GM18517 (cell line): Measurements from ENCODE around the gene PRKCB.
"Not testable (repeated sequence)": the region's sequence is repeated elsewhere in the genome, so short reads cannot be mapped to it uniquely, and the experiment has no call there.

Source experiments
- ATAC-seq: cut with Tn5 transposase; IDR thresholded peaks from one replicate; pipeline ENCODE4 v1.9.1; 2021; ENCODE audit warnings: mild to moderate bottlenecking, moderate library complexity; ENCODE audit not compliant: unreplicated experiment

PRKCB gene

GRCh38 chr16:23931199-23931598 lies 95.4 kb downstream of the PRKCB start:
- ATAC-seq: no peak

DNA sequence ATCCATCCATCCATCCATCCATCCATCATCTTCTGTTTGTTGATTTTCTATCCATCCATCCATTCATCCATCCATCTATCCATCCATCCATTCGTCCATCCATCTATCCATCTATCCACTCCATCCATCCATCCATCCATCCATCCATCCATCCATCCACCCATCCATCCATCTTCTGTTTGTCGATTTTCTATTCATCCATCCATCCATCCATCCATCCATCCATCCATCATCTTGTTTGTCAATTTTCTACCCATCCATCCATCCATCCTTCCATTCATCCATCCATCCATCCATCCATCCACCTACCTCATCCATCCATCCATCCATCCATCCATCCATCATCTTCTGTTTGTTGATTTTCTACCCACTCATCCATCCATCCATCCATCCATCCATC lies 97.9 kb downstream of the PRKCB start:
- ATAC-seq: not testable (repeated sequence)

DNA sequence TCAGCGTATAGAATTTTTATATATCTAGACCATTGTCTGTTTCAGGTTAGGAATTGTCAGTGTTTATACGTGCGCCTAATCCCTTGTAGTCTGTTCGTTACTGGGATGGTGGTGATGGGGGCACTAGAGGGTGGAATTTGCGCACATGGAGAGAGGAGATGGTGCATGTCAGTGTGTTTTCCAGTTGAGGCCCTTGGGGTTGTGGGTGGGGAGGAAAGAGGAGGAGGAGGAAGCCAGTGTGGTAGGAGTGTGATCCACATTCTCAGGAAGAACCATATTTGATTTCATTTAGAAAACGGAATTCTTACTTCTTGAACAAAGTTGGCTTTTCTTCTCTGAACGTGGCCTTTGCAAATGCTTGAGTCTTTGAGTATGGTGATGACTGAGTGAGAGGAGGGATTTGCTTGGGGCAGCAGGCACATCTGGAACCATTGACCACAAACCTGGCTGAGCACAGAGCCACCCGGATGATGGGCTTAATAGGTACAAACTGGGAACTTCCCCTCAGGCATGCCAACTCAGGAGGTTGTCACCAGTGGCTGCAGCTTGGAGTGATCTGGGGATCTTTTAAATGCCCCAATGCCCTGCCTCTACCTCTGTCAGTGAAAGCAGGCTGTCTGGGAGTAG lies 98.9 kb downstream of the PRKCB start:
- ATAC-seq: no peak

DNA sequence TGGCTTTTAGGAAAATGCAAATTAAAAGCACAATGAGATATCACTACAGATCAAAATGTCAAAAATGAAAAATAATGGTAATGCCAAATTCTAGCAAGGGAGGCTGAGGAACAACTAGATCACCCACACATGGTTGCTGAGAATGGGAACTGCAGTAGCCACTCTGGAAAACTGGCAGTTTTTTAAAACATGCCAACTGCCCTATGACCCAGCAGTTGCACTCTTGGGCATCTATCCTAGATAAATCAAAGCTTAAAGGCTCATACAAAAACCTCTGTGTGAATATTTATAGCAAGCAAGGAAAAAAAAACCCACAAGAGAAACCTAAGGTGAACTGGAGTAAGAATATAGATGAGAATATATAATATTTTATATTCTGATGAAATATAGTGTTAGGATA lies 104.3 kb downstream of the PRKCB start:
- ATAC-seq: no peak

- no peak for ATAC-seq
Measured at GRCh38 chr16:23941025-23941424, 105.2 kb downstream of the PRKCB start.

DNA sequence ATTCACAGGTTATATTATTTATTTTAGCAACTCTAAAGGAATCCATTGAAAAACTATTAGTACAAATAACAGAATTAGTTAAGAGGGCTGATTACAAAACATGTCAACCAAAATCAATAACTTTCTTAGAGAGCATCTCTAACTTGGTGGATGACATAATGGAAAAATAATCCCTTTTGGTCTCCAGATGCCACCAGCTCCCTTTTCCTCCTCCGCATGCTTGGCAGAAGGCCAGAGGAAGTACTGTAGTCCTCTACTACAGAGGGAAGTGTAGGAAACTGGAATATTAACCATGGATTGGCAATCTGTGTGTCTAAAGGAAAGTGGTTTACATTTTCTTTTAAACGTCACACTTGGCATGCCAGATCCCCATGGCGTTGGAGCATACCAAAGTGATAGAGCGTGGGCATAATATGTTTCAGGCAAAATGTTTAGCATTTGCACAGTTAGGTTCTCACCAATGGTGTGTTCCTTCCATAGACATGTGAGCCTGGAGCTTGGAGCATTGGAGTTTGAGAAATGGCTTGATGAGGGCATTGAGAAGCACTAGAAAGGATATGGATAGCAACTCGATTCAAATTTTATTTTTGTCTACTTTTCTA lies 106.3 kb downstream of the PRKCB start:
- no peak for ATAC-seq

- ATAC-seq: no peak
Measured at GRCh38 chr16:23943604-23944003, 107.8 kb downstream of the PRKCB start.

DNA sequence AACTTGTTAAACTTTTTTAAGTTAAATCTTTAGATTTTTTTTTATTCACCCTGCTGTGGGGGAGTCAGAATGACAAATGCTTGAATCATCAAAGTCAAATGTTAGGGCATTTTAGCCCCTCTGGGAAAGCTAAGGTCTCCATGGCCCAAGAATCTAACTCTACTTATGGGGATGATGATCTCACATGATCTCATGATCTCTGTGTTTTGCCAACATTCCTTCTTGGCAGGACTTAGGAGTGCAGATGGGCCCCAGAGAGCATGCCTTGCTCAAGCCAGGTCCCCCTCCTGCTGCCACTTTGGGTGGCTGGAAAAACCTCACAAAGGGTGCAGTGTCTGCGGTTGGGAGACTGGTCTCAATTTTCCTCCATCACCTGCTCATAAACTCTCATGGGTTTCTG lies 108.6 kb downstream of the PRKCB start:
- ATAC-seq: no peak

DNA sequence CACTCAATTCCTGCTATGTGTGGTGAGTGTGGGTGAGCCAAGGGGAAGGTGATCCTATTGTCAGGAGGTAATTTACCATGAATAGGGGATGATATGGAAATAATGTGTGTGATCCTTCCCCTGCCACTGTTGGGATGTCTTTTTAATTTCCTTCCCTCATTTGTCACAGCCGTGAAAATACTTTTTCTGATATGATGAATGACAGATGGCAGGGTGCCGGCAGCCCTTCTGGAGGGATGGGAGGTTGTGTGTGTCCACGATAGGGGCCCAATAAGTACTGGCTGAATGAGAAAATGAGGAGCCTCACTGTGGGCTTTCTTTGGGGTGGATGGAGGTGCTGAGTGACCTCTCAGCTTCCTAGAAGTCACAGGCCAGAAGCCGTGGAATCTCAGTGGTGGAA lies 109.5 kb downstream of the PRKCB start:
- no peak for ATAC-seq

GRCh38 chr16:23947838-23948237 lies 112.1 kb downstream of the PRKCB start:
- no peak for ATAC-seq

DNA sequence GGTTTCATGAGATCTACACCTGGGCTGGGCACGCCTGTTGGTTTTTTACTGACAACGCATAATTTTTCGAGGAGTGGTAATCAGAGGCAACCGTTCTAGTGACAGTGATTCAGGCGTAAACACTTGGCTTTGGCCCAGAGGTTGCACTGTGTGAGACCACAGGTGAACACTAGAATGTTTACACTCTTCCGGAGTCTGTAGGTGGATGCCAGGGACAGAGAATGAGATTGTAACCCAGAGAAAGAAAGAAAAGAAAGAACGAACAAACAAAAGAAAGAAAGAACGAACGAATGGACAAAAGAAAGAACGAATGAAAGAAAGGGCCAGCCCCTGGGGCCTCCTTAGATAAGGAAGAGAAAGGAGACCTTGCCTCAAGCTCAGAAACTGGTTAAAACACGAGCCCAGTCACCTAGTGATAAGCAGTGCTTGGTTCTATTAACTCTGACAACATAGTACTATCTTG lies 113.2 kb downstream of the PRKCB start:
- no peak for ATAC-seq

DNA sequence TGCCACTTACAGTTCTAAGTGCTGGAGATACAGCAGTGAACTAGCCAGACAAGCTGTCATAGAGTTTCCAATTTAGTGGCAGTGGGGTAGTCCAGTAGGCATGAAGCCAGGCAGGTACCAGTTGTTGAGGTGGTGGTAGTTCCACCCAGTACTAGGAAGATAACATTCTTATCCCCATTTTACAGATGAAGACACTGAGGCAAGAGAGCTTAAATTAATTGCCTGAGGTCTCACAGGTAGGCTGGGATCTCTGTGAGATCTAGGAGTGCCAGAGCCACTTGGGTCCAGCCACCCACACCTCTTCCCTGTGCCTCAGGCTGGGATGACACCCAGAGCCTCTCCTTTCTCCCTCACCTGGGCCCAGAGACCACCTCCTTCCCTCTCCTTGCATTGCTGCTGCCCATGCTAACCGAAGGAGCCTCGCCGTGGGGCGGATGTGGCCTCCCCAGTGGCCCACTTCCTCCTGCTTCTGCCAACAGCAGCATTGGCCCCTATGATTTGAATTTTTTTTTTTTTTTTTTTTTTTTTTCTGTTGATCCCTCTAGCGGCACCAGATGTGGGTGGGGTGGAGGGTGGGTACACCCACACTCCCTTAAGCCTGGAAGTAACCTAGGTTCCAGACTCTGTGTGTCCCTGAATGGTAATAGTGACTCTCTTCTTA lies 114.0 kb downstream of the PRKCB start:
- no peak for ATAC-seq

GRCh38 chr16:23950291-23950894 lies 114.6 kb downstream of the PRKCB start:
- ATAC-seq: no peak

DNA sequence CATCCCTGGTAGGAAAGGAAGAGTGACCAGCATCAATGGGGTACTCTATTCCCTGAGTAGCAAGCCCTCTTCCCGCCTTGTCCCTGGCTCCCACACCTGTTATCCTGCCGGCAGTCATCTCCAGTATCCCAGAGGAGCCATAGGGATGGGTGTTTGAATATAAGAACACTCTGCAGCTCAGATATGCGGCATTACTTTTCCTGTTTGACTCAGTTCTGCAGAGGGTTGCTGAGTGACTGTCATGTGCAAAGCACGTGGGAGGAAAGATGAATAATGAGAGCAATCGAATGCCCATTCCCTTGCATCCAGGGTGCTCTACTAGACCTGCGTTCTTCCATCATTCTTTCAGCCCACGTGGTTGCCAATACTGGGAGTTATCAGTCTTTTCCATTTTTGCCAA lies 115.1 kb downstream of the PRKCB start:
- no peak for ATAC-seq

DNA sequence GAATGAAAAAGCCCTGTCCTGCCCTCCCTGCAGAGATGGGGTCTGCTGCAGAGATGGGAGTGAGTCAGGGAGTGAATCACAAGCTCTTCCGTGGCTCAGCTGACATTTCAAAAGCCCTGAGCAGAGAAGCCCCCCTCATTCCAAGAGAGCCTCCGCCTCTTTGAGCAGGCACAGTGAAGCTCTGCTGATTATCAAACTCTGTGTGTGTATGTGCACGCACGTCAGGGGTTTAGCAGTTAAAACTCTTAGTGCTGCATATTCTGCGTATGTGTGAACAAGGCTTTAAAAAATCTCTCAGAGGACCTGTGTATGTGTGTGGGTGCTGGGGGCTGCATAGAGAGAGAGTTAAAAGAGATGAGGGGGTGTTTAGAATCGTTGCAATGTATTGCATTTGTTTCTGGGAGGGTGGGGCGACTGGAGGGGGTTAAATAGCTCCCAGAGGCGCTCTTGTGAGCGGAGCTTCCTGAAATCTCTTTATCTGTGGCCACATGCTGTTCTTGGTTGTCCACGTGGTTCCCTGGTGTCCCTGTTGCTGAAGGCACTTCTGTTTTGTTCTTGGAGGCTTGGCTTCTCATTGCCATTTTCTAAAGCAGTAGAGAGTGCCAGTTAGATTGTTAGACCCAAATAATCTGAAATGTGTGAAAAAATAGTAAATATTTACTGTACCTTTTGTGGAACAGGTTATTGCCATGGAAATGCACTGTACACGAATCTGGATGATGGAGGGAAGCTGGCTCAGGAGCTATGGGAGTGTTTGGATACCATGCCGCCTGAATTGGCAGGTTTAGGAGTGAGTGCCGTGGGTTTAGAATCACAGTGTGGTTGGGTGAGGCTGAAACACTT lies 116.6 kb downstream of the PRKCB start:
- ATAC-seq: no peak

GRCh38 chr16:23952971-23953300 lies 117.2 kb downstream of the PRKCB start:
- no peak for ATAC-seq

- no peak for ATAC-seq
Measured at GRCh38 chr16:23953476-23953875, 117.7 kb downstream of the PRKCB start.

DNA sequence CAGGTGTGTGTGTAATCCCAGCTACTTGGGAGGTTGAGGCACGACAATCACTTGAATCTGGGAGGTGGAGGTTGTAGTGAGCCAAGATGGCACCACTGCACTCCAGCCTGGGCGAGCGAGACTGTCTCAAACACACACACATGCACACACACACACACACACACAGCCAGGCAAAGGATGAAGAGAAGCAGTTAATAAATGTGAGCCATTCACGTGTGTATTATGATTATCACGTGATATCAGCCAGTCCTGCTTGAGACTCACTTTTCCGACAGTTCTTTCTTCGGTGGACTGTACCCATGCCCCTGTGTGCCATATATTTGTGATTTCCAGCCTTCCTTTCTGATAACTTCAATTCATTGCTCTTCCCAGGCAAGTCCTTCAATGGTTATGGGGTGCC lies 119.3 kb downstream of the PRKCB start:
- ATAC-seq: no peak

DNA sequence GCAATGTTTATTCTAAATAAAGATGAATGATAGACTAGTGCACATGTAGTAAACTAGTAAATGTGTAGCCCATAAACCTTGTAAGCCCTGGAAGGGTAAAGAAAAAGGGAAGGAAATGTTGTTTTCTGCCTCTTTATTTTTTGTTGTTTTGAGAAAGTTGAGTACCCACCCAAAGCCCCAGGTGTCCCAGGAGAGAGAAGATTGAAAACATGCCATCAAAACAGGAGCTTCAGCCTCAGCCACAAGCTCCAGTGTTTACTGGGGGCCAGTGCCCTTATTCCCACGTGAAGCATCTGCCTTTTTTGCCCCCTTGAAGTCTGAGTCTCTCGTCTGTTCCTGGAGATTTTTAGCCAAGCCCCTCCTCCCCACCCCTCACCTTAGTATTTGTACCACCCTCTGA lies 121.5 kb downstream of the PRKCB start:
- ATAC-seq: no peak

DNA sequence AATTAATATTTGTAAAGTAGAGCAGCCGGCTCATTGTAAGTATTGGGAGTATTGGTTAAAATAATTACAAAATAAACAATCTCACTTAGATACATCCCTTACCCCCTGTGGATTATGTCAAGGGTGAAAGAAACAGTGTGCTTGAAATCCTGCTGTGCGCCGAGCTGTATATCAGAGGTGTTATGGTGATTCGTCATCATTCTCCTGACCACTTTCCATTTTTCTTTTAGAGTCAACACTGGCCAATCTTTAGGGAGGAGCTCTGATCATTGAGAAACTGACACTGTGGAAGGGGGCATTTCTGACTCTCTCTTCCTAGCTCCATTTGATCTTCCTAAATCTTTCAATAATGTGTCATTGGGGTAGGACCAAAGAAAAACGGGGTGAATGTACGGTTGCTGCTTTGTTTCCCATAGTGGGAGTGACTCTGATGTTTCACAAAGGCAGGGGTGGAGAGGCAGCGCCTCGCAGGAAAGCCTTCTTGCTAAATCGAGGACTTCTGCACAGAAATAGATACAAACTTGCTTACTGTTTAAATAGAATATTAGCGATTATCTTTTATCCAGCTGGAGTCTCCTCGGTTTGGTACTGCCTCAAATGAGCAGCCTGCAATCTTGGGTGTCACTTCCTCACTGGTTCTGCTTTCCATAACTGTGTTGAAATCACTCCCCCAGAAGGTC lies 123.4 kb downstream of the PRKCB start:
- no peak for ATAC-seq

DNA sequence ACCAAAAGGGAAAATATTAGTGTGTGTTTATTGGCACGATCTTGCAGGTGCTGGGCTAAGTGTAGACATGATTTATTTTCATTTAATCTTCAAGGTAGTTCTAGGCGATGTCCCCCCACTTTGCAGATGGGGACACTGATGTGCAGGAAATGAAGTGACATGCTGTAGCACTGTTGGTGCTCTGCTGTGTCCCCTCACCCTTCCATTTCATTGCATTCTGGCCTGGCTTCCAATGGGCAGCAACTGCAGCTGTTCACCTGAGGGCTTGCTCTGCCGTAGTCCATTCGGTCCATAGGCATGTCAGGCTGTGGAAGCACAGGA lies 123.9 kb downstream of the PRKCB start:
- no peak for ATAC-seq
